ENCODE measurements around the gene SREBF1.
A peak's percentile ranks its signal among the peaks of the same experiment; 100 is the strongest.

SREBF1 gene

GRCh38 chr17:17827826-17828621, 8.8 kb downstream of the SREBF1 start:
- no peak for DNase-seq (ENCODE audit: low read depth)
- no peak overlapping the region for H3K4me3 ChIP-seq (ENCODE audit: low read depth, low read length)

- DNase-seq (ENCODE audit: low read depth) = no peak
- no peak overlapping the region for H3K4me3 ChIP-seq (ENCODE audit: low read depth, low read length)
Measured at GRCh38 chr17:17826942-17827785, 9.6 kb downstream of the SREBF1 start.

- no peak for DNase-seq (ENCODE audit: low read depth)
- no peak overlapping the region for H3K4me3 ChIP-seq (ENCODE audit: low read depth, low read length)
Measured at GRCh38 chr17:17826342-17826713, 10.5 kb downstream of the SREBF1 start.

DNA sequence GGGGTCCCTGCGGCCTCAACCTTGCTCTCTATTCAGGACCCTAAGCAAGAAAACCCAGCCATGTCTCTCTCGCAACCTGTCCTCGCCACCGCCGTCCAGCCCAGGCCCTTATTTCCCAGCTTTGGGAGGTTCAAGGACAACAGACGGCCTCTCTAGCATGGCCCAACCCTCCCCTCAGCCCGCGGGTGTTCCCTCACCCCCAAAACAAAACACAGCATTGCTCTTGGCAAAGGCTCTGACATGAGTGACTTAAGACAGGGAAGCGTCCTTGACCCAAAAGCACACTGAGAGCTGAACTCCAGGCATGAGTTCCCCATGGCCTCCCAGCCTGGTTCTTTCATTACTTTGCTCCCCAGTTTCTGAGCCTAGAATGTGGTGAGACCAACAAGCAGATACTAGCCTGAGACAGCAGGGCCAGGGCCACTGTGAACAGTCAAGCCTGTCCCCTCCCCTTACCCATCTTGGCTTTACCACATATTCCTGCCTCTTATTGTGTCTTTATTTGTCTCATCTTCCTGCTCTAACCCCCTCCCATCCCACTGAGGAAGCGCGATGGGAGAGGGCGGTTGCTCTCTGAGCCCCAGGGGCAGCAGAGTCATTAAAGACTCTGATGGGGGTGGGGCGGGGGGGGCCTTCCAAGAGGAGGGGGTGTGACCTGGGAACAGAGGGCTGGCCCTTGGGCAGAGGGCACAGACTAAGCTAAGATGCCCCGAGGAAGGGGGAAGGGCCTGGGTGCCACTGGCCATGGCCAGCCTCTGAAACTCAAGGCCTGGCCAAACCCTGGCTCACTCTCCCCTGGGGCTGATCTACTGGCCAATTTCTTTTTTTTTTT, 11.8 kb downstream of the SREBF1 start:
- no peak overlapping the region for H3K4me3 ChIP-seq (ENCODE audit: low read depth, low read length)
- no peak for DNase-seq (ENCODE audit: low read depth)

GRCh38 chr17:17824119-17824782, 12.5 kb downstream of the SREBF1 start:
- no peak for DNase-seq (ENCODE audit: low read depth)
- H3K4me3 ChIP-seq (ENCODE audit: low read depth, low read length) = peak overlapping the region; percentile 1

DNA sequence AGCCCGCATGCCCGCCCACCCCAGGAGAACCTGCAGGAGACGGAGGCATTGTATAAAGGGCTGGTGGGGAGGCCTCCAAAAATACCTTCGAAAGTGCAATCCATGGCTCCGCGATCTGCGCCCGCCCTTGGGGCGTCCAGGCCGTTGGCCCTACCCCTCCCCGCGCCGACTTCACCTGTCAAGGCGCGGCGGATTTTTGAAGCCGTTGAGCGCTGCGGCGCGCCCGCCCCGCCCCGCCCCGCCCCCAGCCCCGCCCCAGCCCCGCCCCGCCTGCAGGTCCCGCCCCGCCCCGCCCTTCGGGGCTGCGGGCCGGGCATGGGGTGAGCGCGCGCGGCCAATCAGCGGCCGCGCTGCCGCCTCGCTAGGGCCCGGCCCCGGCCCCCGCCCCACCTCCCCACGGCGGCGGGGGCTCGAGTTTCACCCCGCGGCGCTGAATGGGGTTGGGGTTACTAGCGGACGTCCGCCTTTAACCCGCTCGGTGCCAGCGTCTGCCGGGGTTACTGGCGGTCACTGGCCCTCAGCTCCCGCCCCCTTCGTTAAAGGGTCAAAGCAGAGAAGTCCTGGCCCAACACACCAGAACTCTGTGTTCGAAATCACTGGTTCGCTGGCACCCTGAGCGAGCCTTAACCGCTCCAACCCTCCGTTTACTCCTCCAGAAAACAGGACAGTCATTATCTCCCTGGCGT, 13.2 kb downstream of the SREBF1 start:
- no peak for DNase-seq (ENCODE audit: low read depth)
- H3K4me3 ChIP-seq (ENCODE audit: low read depth, low read length) = peak overlapping the region; percentile 48

DNA sequence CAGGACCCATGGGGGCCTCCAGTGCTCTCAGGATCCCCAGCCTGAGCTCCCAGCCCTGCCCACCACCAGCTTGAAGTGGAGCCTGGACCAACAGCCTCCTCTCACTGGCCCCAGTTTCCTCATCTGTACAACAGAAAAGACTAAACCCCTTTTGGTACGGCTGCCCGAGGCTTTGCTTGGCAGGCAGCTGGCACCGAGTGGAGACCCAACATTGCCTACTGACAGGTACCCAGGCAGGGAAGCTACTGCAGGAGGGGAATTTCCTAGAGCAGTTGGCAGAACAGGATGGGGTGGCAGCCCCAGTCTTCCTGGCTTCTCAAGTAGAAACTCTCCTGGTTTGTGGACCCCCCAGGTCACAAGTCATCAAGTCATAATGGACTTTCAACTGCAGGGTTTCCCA, 14.2 kb downstream of the SREBF1 start:
- DNase-seq (ENCODE audit: low read depth) = no peak
- peak overlapping the region; percentile 48 for H3K4me3 ChIP-seq (ENCODE audit: low read depth, low read length)

GRCh38 chr17:17822189-17822588, 14.6 kb downstream of the SREBF1 start:
- no peak for DNase-seq (ENCODE audit: low read depth)
- peak overlapping the region; percentile 48 for H3K4me3 ChIP-seq (ENCODE audit: low read depth, low read length)

GRCh38 chr17:17820463-17821158, 16.2 kb downstream of the SREBF1 start:
- no peak overlapping the region for H3K4me3 ChIP-seq (ENCODE audit: low read depth, low read length)
- no peak for DNase-seq (ENCODE audit: low read depth)

DNA sequence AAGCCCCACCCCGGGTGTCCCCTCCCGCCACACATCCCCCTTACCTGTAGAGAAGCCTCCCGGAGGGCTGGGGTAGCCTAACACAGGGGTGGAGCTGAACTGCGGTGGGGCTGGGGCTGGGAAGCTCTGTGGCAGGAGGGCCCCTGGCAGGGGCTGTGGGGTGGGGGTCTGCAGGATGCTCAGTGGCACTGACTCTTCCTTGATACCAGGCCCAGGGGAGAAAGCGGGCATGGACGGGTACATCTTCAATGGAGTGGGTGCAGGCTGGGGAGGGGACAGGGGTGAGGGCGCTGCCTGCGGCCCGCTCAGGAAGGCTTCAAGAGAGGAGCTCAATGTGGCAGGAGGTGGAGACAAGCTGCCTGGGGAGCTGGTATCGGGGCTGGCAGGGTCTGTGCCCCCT, 16.7 kb downstream of the SREBF1 start:
- no peak for DNase-seq (ENCODE audit: low read depth)
- H3K4me3 ChIP-seq (ENCODE audit: low read depth, low read length) = no peak overlapping the region

GRCh38 chr17:17819561-17819995, 17.2 kb downstream of the SREBF1 start:
- H3K4me3 ChIP-seq (ENCODE audit: low read depth, low read length) = no peak overlapping the region
- peak; percentile 74 for DNase-seq (ENCODE audit: low read depth)

GRCh38 chr17:17819111-17819510, 17.7 kb downstream of the SREBF1 start:
- no peak overlapping the region for H3K4me3 ChIP-seq (ENCODE audit: low read depth, low read length)
- no peak for DNase-seq (ENCODE audit: low read depth)

DNA sequence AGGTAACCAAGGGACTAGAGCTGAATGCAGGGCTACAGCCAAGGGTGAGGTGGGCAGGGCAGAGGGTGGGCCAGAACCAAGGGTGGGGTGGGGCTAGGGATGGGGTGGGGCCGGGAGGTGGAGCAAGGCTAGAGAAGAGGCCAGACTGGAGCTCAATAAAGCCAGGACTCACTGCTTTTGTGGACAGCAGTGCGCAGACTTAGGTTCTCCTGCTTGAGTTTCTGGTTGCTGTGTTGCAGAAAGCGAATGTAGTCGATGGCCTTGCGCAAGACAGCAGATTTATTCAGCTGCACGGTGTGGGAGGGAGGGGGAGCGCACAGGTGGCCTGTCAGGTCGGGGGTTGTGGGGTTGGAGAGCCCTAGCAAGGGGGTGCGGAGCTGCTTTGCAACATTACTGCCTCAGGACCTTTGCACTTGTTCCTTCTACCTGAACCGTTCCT, 18.7 kb downstream of the SREBF1 start:
- no peak overlapping the region for H3K4me3 ChIP-seq (ENCODE audit: low read depth, low read length)

GRCh38 chr17:17817552-17817947, 19.2 kb downstream of the SREBF1 start:
- DNase-seq (ENCODE audit: low read depth) = no peak
- H3K4me3 ChIP-seq (ENCODE audit: low read depth, low read length) = no peak overlapping the region

More for the DNA sequence above, 18.7 kb downstream of the SREBF1 start:
- no peak for DNase-seq (ENCODE audit: low read depth)

DNA sequence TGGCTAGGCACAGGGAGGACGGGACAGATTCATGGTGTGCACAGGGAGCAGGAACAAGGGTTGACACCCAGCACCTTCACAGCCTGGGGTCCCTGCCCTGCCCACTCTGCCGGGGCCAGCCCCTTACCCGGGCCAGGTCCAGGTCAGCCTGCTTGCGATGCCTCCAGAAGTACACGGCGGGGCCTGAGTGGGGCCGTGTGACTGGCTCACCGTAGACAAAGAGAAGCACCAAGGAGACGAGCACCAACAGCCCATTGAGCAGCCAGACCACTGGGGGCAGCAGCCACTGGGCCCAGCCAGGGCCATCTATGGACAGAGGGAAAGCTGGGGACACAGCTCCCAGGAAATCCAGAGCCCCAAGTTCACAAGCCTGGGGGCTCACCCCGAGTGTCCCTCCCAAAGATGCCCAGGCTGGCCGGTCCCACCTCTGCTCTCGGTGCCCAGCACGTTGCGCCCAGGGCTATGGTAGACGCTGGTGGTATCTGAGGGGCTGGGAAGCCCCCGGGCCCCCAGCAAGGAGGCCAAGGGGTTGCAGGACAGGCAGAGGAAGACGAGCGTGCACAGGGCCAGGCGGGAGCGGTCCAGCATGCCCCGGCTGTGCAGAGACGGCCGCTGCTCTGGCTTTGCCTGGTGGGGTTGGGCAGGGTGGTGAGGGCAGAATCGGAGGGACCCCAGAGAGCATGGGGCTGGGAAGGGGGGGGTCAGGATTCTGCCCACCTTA, 19.8 kb downstream of the SREBF1 start:
- no peak for DNase-seq (ENCODE audit: low read depth)
- H3K4me3 ChIP-seq (ENCODE audit: low read depth, low read length) = no peak overlapping the region

DNA sequence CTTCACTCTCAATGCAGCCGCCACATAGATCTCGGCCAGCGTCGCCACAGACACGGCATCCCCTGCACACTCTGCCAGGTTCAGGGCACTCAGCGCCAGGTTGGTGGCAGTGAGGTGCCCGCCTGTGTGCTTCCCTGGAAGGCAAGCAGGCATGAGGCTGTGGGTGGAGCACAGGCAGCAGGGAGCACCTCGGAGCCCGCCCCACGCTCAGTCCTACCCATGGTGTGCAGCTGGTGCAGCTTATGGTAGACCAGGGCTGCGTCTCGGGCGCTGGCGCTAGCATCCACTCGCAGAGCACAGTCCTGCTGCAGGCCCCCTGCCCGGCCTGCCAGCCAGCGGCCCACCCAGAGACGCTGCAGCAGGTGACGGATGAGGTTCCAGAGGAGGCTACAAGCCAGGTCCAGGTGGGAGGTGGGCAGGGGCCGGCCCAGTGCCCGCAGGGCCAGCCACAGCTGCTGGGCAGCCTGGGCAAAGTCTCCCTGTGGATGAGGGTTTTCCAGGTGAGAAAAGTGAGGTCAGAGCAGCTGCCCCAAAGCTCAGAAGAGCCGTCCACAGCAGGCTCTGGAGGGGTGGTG, 20.5 kb downstream of the SREBF1 start:
- DNase-seq (ENCODE audit: low read depth) = no peak
- H3K4me3 ChIP-seq (ENCODE audit: low read depth, low read length) = no peak overlapping the region

Data from skeletal muscle cell (primary cell).